Transverse colon (tissue), 4 donors: ENCODE data around the gene PACS2. TPM values are rescaled to one million over a fixed set of nuclear protein-coding genes. Genes with fewer than 3 reads are reported as not detected.
"Not testable (repeated sequence)": the region's sequence is repeated elsewhere in the genome, so short reads cannot be mapped to it uniquely, and the experiment has no call there.

Source experiments
- DNase-seq: peaks from one replicate; pipeline ENCODE4 v3.0.0-alpha.2; 2019
- H3K27ac ChIP-seq, 4 donors: fragments of 200-600 bp; sonication (generic); 2 replicates each; pipeline ENCODE4 v1.5.1; 2016 to 2018; ENCODE audit warnings: inconsistent platforms in 4 of 4
- H3K27me3 ChIP-seq: fragments of 200-600 bp; sonication (generic); 2 replicates; pipeline ENCODE4 v1.5.1; 2017; ENCODE audit warnings: inconsistent platforms
- H3K36me3 ChIP-seq, 4 donors: fragments of 200-600 bp; sonication (generic); 2 replicates each; pipeline ENCODE4 v1.5.1; 2017 to 2019; ENCODE audit warnings: inconsistent platforms in 4 of 4
- H3K4me1 ChIP-seq, 4 donors: fragments of 200-600 bp; sonication (generic); 2 replicates each; pipeline ENCODE4 v1.5.1; 2017 to 2020; ENCODE audit warnings: inconsistent platforms in 4 of 4
- H3K4me3 ChIP-seq, 4 donors: fragments of 200-600 bp; sonication (generic); 1 replicate in 1 of 4; 2 replicates in 3 of 4; pipeline versions ENCODE4 v1.5.1 to v1.6.1; 2017 to 2019; ENCODE audit warnings: inconsistent platforms in 4 of 4
- H3K9me3 ChIP-seq, 2 donors: fragments of 200-600 bp; sonication (generic); 2 replicates each; pipeline ENCODE4 v1.5.1; 2017 to 2019; ENCODE audit warnings: inconsistent platforms in 2 of 2
- EP300 ChIP-seq: sonication (generic); formaldehyde crosslinking; IDR thresholded peaks from one replicate; pipeline ENCODE4 v1.6.1; 2017; ENCODE audit warnings: antibody characterized with exemption, low read depth
- POLR2A ChIP-seq: fragments of 450-650 bp; IDR thresholded peaks from one replicate; pipeline ENCODE4 v1.6.1; 2016; ENCODE audit warnings: antibody characterized with exemption, mild to moderate bottlenecking, moderate library complexity
- POLR2AphosphoS5 ChIP-seq, 3 donors: sonication (generic); formaldehyde crosslinking; IDR thresholded peaks; one replicate each; pipeline ENCODE4 v1.6.1; 2016; ENCODE audit warnings: antibody characterized with exemption in 3 of 3
- WGBS, 2 donors: methylation state at CpG; one replicate each; pipeline ENCODE4 v1.1.5; 2018; ENCODE audit warnings: low coverage in 1 of 2; 5-methylcytosine and 5-hydroxymethylcytosine counted together
- in situ Hi-C, 4 donors: fragments of 200-750 bp; cut with MboI; loops; one replicate each; pipeline versions ENCODE4 v1.15.0 to v1.15.1; 2017; ENCODE audit warnings: low sequenced_read_pairs in 3 of 4, low pct_ligation_motif_present in 1 of 4, low pct_unique_long_range_greater_than_20kb in 1 of 4
- intact Hi-C: fragments of 100-400 bp; cut with DNase I; formaldehyde crosslinking; loops from one replicate; pipeline ENCODE4 v1.15.1; 2023; ENCODE audit warnings: low total_unique reads
- total RNA-seq, 4 donors: library from RNA; depleted of rRNA; stranded (reverse); fragments of >200 nt; gene quantifications; one replicate each; pipeline ENCODE4 v1.1.0, GENCODE V29; 2016
- TF ChIP-seq, protein P1 (sequence below), 5 experiments: fragments of 200-600 bp in 3 of 5; fragments of 450-650 bp in 2 of 5; sonication (generic) in 3 of 5; IDR thresholded peaks; 1 replicate in 2 of 5; 2 replicates in 3 of 5; pipeline ENCODE4 v1.5.1; 2016 to 2017; ENCODE audit warnings: antibody characterized with exemption in 5 of 5, inconsistent platforms in 3 of 5, mild to moderate bottlenecking in 2 of 5, moderate library complexity in 1 of 5

Gene PACS2
- total RNA-seq, 4 donors from 2014 or later: 63.0 to 249 (median 135) TPM

DNA sequence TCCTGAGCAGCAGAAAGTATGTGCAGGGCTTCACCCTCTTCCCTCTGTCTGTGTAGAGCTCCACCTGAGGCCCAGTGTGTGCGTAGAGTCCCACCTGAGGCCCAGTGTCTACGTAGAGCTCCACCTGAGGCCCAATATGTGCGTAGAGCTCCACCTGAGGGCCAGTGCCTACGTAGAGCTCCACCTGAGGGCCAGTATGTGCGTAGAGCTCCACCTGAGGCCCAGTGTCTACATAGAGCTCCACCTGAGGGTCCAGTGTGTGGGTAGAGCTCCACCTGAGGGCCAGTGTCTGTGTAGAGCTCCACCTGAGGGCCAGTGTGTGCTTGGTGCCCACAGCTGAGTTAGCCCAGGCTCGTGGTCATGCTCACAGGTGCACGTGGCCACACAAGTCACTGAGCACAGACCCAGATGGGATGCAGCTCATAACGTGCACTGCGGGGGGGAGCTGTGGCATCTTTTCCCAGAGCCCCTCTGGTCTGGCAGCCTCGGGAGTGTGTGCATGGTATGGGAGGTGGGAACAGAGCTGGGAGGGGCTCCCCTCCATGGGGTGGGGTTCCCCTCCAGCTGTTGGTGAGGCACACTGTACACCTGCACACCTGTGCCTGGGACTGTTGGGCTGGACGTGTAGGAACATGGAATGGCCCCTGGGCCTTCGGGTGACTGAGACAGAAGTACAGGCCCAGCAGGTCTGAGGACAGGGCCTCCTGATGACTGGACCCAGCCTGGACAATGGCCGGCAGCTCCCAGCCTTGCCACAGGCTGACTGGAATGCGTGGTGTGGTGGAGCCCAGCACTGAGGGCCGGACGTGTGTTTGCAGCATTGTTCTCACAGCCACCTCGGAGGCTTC, 20.1 kb downstream of the PACS2 start:
- H3K36me3 ChIP-seq: no peaks in the 10 kb centered on the region
- H3K27ac ChIP-seq: no peak overlapping the region
- intact Hi-C loops (no loop called here), in situ Hi-C loops (no loop called here)
- H3K27me3 ChIP-seq: no peaks in the 10 kb centered on the region
- no peak for DNase-seq
- H3K9me3 ChIP-seq: no peaks in the 10 kb centered on the region
- TF ChIP-seq POLR2AphosphoS5 (IDR thresholded peaks at IDR 0.05) (no peak), EP300 (no peak), POLR2A (no peak)
- TF ChIP-seq, protein P1, sequence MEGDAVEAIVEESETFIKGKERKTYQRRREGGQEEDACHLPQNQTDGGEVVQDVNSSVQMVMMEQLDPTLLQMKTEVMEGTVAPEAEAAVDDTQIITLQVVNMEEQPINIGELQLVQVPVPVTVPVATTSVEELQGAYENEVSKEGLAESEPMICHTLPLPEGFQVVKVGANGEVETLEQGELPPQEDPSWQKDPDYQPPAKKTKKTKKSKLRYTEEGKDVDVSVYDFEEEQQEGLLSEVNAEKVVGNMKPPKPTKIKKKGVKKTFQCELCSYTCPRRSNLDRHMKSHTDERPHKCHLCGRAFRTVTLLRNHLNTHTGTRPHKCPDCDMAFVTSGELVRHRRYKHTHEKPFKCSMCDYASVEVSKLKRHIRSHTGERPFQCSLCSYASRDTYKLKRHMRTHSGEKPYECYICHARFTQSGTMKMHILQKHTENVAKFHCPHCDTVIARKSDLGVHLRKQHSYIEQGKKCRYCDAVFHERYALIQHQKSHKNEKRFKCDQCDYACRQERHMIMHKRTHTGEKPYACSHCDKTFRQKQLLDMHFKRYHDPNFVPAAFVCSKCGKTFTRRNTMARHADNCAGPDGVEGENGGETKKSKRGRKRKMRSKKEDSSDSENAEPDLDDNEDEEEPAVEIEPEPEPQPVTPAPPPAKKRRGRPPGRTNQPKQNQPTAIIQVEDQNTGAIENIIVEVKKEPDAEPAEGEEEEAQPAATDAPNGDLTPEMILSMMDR (IDR thresholded peaks at IDR 0.05): no peak
- peaks cover 0 to 3% (median 1%) of the 10 kb centered on the region in 4 donors for H3K4me1 ChIP-seq
- 87% methylated on average over 11 of the region's 17 CpGs; no CpG with 5 or more reads in 1 of the 2 donors for WGBS, 2 donors
- H3K4me3 ChIP-seq: no peak overlapping the region

- H3K9me3 ChIP-seq, in situ Hi-C loops, H3K36me3 ChIP-seq, DNase-seq, H3K27ac ChIP-seq, H3K27me3 ChIP-seq, intact Hi-C loops, H3K4me3 ChIP-seq, H3K4me1 ChIP-seq: not testable (repeated sequence)
- WGBS, 2 donors: 80% methylated on average over 2 of the region's 22 CpGs; no CpG with 5 or more reads in 1 of the 2 donors
Observed at GRCh38 chr14:105335231-105335542, 20.6 kb downstream of the PACS2 start.

DNA sequence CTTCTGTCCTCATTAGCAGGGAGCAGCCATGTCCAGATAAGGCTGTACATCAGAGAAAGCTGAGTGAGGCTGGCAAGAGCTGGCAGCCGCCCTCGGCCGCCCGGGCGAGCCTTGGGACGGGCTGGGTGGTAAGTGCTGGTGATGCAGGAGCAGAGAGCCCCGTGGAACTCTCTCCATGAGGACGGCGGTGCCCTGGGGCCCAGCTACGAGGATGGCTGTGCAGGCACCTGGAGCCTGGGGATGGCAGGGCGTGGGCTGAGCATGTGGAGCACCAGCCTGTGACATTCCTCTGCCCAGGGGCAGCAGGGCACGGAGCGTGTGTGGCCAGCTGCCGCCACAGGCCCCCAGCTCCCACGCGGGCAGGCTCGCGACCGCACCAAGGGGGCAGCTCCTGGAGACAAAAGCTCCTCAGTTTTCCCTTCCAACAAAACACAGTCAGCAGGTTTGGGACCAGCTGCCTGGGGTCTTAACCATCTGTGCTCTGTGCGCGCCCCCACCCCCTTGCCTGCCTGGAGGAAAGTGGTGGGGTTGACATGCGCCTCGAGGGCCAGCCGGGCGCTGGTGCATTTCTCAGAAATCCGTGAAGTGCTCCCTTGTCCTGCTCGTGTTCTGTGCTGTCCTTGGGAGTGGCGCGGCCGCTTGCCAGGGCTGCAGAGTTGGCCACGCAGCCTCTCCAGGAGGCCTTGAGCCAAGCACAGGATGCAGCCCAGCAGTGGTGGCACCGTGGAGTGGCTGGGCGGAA, 21.4 kb downstream of the PACS2 start:
- intact Hi-C loops: no loop called here

DNA sequence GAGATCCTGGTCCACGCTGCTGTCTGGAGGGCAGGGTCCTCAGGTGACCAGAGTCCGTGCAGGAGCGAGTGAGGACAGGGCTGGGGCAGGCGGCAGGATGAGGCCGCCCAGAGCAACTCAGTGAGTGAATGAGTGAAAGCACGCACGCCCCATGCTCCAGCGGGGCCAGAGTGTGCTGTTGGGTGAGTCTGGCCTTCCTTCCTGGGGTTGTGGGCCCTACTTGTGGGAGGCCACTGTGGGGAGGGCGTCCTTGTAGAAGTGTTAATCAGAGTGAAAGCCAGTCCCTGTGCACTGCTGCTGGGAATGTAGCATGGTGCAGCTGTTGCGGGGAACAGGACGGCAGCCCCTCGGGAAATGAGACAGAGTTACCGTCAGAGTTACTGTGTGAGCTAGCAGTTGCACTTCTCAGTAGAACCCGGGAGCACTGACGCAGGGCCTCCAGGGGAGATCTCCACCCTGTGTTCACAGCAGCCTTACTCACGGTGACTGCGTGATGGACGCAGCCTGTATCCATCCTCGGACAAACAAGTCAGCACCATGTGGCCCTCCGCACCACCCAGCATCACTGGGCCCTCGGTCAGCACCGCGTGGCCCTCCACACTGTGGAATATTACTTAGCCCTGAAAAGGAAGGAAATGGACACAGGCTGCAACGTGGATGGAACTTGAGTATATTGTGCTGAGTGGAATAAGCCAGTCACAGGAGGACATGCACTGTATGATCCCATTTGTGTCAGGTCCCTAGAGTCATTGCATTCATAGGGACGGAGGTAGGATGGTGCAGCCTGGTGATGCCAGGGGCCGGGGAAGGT, 22.1 kb downstream of the PACS2 start:
- in situ Hi-C loops (no loop called here), intact Hi-C loops (no loop called here)
- Histone ChIP-seq H3K9me3 (no peaks in the 10 kb centered on the region), H3K4me3 (no peak overlapping the region), H3K27ac (no peak overlapping the region), H3K36me3 (no peaks in the 10 kb centered on the region), H3K4me1 (peaks cover 0 to 6% (median 1%) of the 10 kb centered on the region in 4 donors), H3K27me3 (no peaks in the 10 kb centered on the region)
- WGBS, 2 donors: 96 to 100% methylated on average over 2 to 26 of the region's 26 CpGs
- TF ChIP-seq POLR2AphosphoS5 (IDR thresholded peaks at IDR 0.05) (no peak), EP300 (no peak), POLR2A (no peak)
- TF ChIP-seq, protein P1 (IDR thresholded peaks at IDR 0.05): no peak
- DNase-seq: no peak

More for the DNA sequence above, 21.4 kb downstream of the PACS2 start:
- Histone ChIP-seq H3K4me3 (no peak overlapping the region), H3K4me1 (peaks cover 0 to 3% (median 1%) of the 10 kb centered on the region in 4 donors), H3K27ac (no peak overlapping the region), H3K9me3 (no peaks in the 10 kb centered on the region), H3K36me3 (no peaks in the 10 kb centered on the region), H3K27me3 (no peaks in the 10 kb centered on the region)
- in situ Hi-C loops: no loop called here
- no peak for DNase-seq
- TF ChIP-seq, protein P1 (IDR thresholded peaks at IDR 0.05): no peak
- TF ChIP-seq POLR2AphosphoS5 (IDR thresholded peaks at IDR 0.05) (no peak), EP300 (no peak), POLR2A (no peak)
- 85 to 87% methylated on average over 8 to 28 of the region's 33 CpGs for WGBS, 2 donors
